Karpas-422 (cell line): ENCODE results near the gene SDK1. TPM values are rescaled to one million over a fixed set of nuclear protein-coding genes. Genes with fewer than 3 reads are reported as not detected.

Experiments
- DNase-seq: peaks from one replicate; pipeline ENCODE4 v3.0.0-alpha.2; 2015
- H2AFZ ChIP-seq: fragments of 200-600 bp; sonication (generic); 2 replicates; pipeline ENCODE4 v1.6.1; 2014; ENCODE audit warnings: antibody characterized with exemption, low read length, mixed read lengths
- H3K27ac ChIP-seq: fragments of 200-600 bp; sonication (generic); 2 replicates; pipeline ENCODE4 v1.5.1; 2014; ENCODE audit warnings: mild to moderate bottlenecking, low read length, moderate library complexity
- H3K27me3 ChIP-seq: fragments of 200-600 bp; sonication (generic); 2 replicates; pipeline ENCODE4 v1.6.1; 2014; ENCODE audit warnings: low read length, mixed read lengths
- H3K36me3 ChIP-seq: fragments of 200-600 bp; sonication (generic); 2 replicates; pipeline ENCODE4 v1.6.1; 2014; ENCODE audit warnings: low read length, mixed read lengths; ENCODE audit not compliant: insufficient read depth
- H3K4me1 ChIP-seq: fragments of 200-600 bp; sonication (generic); 2 replicates; pipeline ENCODE4 v1.6.1; 2014; ENCODE audit warnings: mild to moderate bottlenecking, low read length, mixed read lengths
- H3K4me2 ChIP-seq: fragments of 200-600 bp; sonication (generic); 2 replicates; pipeline ENCODE4 v1.6.1; 2014; ENCODE audit warnings: low read length, low read depth, mild to moderate bottlenecking; ENCODE audit not compliant: poor library complexity, severe bottlenecking
- H3K4me3 ChIP-seq: fragments of 200-600 bp; sonication (generic); 2 replicates; pipeline ENCODE4 v1.5.1; 2014; ENCODE audit warnings: mild to moderate bottlenecking, antibody characterized with exemption, low read length, mixed read lengths
- H3K79me2 ChIP-seq: fragments of 200-600 bp; sonication (generic); 2 replicates; pipeline ENCODE4 v1.6.1; 2014; ENCODE audit warnings: mild to moderate bottlenecking, low read length, mixed read lengths
- H3K9ac ChIP-seq: fragments of 200-600 bp; sonication (generic); 2 replicates; pipeline ENCODE4 v1.6.0; 2014; ENCODE audit warnings: low read length
- H3K9me2 ChIP-seq: fragments of 200-600 bp; sonication (generic), shearing (Covaris generic); replicated peaks from 2 replicates; pipeline ENCODE4 v1.6.0; 2014; ENCODE audit warnings: mild to moderate bottlenecking, low read length, moderate library complexity; ENCODE audit not compliant: insufficient read depth
- H3K9me3 ChIP-seq: fragments of 300-700, 200-600 bp; sonication (generic); 2 replicates; pipeline ENCODE4 v1.6.1; 2014; ENCODE audit warnings: low read length, mixed read lengths
- H4K20me1 ChIP-seq: fragments of 200-600 bp; sonication (generic); 2 replicates; pipeline ENCODE4 v1.6.1; 2014; ENCODE audit warnings: mild to moderate bottlenecking, antibody characterized with exemption, low read length, low read depth; ENCODE audit not compliant: insufficient read depth
- total RNA-seq: library from RNA; depleted of rRNA; stranded (reverse); fragments of >200 nt; shearing (Covaris generic); gene quantifications from 2 replicates; pipeline ENCODE4 v1.2.3, GENCODE V29; 2014; ENCODE audit warnings: low replicate concordance

SDK1 gene
- total RNA-seq, 1 experiment from 2014 or later, result not detected

- no peak overlapping the region for H2AFZ ChIP-seq
- H4K20me1 ChIP-seq, result no peaks in the 10 kb centered on the region
Measured at GRCh38 chr7:3795781-3796180, 494.7 kb downstream of the SDK1 start.

GRCh38 chr7:3805151-3805550, 504.1 kb downstream of the SDK1 start:
- no peak overlapping the region for H3K4me3 ChIP-seq
- no peak overlapping the region for H3K9ac ChIP-seq
- H4K20me1 ChIP-seq, result no peaks in the 10 kb centered on the region
- H2AFZ ChIP-seq, result no peak overlapping the region
- H3K27me3 ChIP-seq, result no peaks in the 10 kb centered on the region
- H3K4me1 ChIP-seq, result no peaks in the 10 kb centered on the region
- H3K9me3 ChIP-seq, result no peaks in the 10 kb centered on the region
- no peak overlapping the region for H3K4me2 ChIP-seq
- H3K79me2 ChIP-seq, result no peaks in the 10 kb centered on the region
- no peaks in the 10 kb centered on the region for H3K36me3 ChIP-seq
- H3K27ac ChIP-seq, result no peak overlapping the region
- H3K9me2 ChIP-seq, result no peaks in the 10 kb centered on the region
- peak; percentile 11 for DNase-seq

More at GRCh38 chr7:3795781-3796180, 494.7 kb downstream of the SDK1 start:
- H3K27ac ChIP-seq, result no peak overlapping the region
- no peaks in the 10 kb centered on the region for H3K9me3 ChIP-seq
- H3K9me2 ChIP-seq, result no peaks in the 10 kb centered on the region
- no peak for DNase-seq
- no peak overlapping the region for H3K4me3 ChIP-seq
- H3K79me2 ChIP-seq, result no peaks in the 10 kb centered on the region
- H3K4me1 ChIP-seq, result no peaks in the 10 kb centered on the region
- H3K4me2 ChIP-seq, result no peak overlapping the region
- H3K36me3 ChIP-seq, result no peaks in the 10 kb centered on the region
- H3K27me3 ChIP-seq, result no peaks in the 10 kb centered on the region
- H3K9ac ChIP-seq, result no peak overlapping the region

GRCh38 chr7:3806516-3806915, 505.5 kb downstream of the SDK1 start:
- H3K79me2 ChIP-seq, result no peaks in the 10 kb centered on the region
- no peak for DNase-seq
- no peaks in the 10 kb centered on the region for H3K9me2 ChIP-seq
- H3K9ac ChIP-seq, result no peak overlapping the region
- no peak overlapping the region for H3K4me2 ChIP-seq
- H3K9me3 ChIP-seq, result no peaks in the 10 kb centered on the region
- no peaks in the 10 kb centered on the region for H3K4me1 ChIP-seq
- H3K36me3 ChIP-seq, result no peaks in the 10 kb centered on the region
- H2AFZ ChIP-seq, result no peak overlapping the region
- no peak overlapping the region for H3K27ac ChIP-seq
- H4K20me1 ChIP-seq, result no peaks in the 10 kb centered on the region
- no peak overlapping the region for H3K4me3 ChIP-seq
- no peaks in the 10 kb centered on the region for H3K27me3 ChIP-seq

GRCh38 chr7:3807824-3808223, 506.8 kb downstream of the SDK1 start:
- Histone ChIP-seq H3K36me3 (no peaks in the 10 kb centered on the region), H3K9me2 (no peaks in the 10 kb centered on the region), H3K9ac (no peak overlapping the region), H3K27ac (no peak overlapping the region), H3K79me2 (no peaks in the 10 kb centered on the region), H3K4me2 (no peak overlapping the region), H3K27me3 (no peaks in the 10 kb centered on the region), H2AFZ (no peak overlapping the region), H3K4me3 (no peak overlapping the region), H3K4me1 (no peaks in the 10 kb centered on the region), H3K9me3 (no peaks in the 10 kb centered on the region), H4K20me1 (no peaks in the 10 kb centered on the region)
- no peak for DNase-seq

GRCh38 chr7:3821488-3821887, 520.4 kb downstream of the SDK1 start:
- no peak for DNase-seq
- no peak overlapping the region for H3K9ac ChIP-seq
- H3K36me3 ChIP-seq, result no peaks in the 10 kb centered on the region
- no peaks in the 10 kb centered on the region for H3K79me2 ChIP-seq
- no peaks in the 10 kb centered on the region for H3K9me2 ChIP-seq
- no peaks in the 10 kb centered on the region for H3K27me3 ChIP-seq
- no peaks in the 10 kb centered on the region for H3K9me3 ChIP-seq
- H3K4me1 ChIP-seq, result no peaks in the 10 kb centered on the region
- H2AFZ ChIP-seq, result no peak overlapping the region
- no peaks in the 10 kb centered on the region for H4K20me1 ChIP-seq
- H3K27ac ChIP-seq, result no peak overlapping the region
- no peak overlapping the region for H3K4me3 ChIP-seq
- H3K4me2 ChIP-seq, result no peak overlapping the region

- Histone ChIP-seq H3K9me2 (no peaks in the 10 kb centered on the region), H3K36me3 (no peaks in the 10 kb centered on the region), H3K9me3 (no peaks in the 10 kb centered on the region), H3K27me3 (no peaks in the 10 kb centered on the region), H3K4me1 (no peaks in the 10 kb centered on the region), H3K79me2 (no peaks in the 10 kb centered on the region), H4K20me1 (no peaks in the 10 kb centered on the region), H3K4me2 (no peak overlapping the region), H2AFZ (no peak overlapping the region), H3K27ac (no peak overlapping the region), H3K4me3 (no peak overlapping the region), H3K9ac (no peak overlapping the region)
- DNase-seq, result no peak
Measured at GRCh38 chr7:3825491-3825890, 524.4 kb downstream of the SDK1 start.

- no peaks in the 10 kb centered on the region for H4K20me1 ChIP-seq
- H3K9me2 ChIP-seq, result no peaks in the 10 kb centered on the region
- no peaks in the 10 kb centered on the region for H3K36me3 ChIP-seq
- H3K9ac ChIP-seq, result no peak overlapping the region
- no peaks in the 10 kb centered on the region for H3K27me3 ChIP-seq
- no peak overlapping the region for H2AFZ ChIP-seq
- no peak overlapping the region for H3K4me2 ChIP-seq
- no peaks in the 10 kb centered on the region for H3K9me3 ChIP-seq
- no peak for DNase-seq
- H3K27ac ChIP-seq, result no peak overlapping the region
- no peaks in the 10 kb centered on the region for H3K79me2 ChIP-seq
- H3K4me1 ChIP-seq, result no peaks in the 10 kb centered on the region
- H3K4me3 ChIP-seq, result no peak overlapping the region
Measured at GRCh38 chr7:3832199-3832598, 531.1 kb downstream of the SDK1 start.

GRCh38 chr7:3835109-3835508, 534.1 kb downstream of the SDK1 start:
- H3K9ac ChIP-seq, result no peak overlapping the region
- H3K27me3 ChIP-seq, result no peaks in the 10 kb centered on the region
- DNase-seq, result no peak
- H3K9me2 ChIP-seq, result no peaks in the 10 kb centered on the region
- H2AFZ ChIP-seq, result no peak overlapping the region
- no peak overlapping the region for H3K27ac ChIP-seq
- no peak overlapping the region for H3K4me3 ChIP-seq
- H3K4me1 ChIP-seq, result no peaks in the 10 kb centered on the region
- H3K9me3 ChIP-seq, result no peaks in the 10 kb centered on the region
- no peaks in the 10 kb centered on the region for H4K20me1 ChIP-seq
- H3K4me2 ChIP-seq, result no peak overlapping the region
- no peaks in the 10 kb centered on the region for H3K79me2 ChIP-seq
- H3K36me3 ChIP-seq, result no peaks in the 10 kb centered on the region

- no peak overlapping the region for H3K27ac ChIP-seq
- H3K27me3 ChIP-seq, result no peaks in the 10 kb centered on the region
- H3K9ac ChIP-seq, result no peak overlapping the region
- no peaks in the 10 kb centered on the region for H4K20me1 ChIP-seq
- no peak overlapping the region for H2AFZ ChIP-seq
- H3K79me2 ChIP-seq, result no peaks in the 10 kb centered on the region
- H3K4me2 ChIP-seq, result no peak overlapping the region
- H3K9me2 ChIP-seq, result no peaks in the 10 kb centered on the region
- H3K4me3 ChIP-seq, result no peak overlapping the region
- no peaks in the 10 kb centered on the region for H3K4me1 ChIP-seq
- no peak for DNase-seq
- H3K9me3 ChIP-seq, result no peaks in the 10 kb centered on the region
- H3K36me3 ChIP-seq, result no peaks in the 10 kb centered on the region
Measured at GRCh38 chr7:3836855-3837254, 535.8 kb downstream of the SDK1 start.
